PC-3 (cell line): Measurements from ENCODE around the gene GNA15.
"Not testable (repeated sequence)": the region's sequence is repeated elsewhere in the genome, so short reads cannot be mapped to it uniquely, and the experiment has no call there.

Experiments
- CTCF ChIP-seq: fragments of 300-600 bp; sonication (generic); conservative IDR thresholded peaks from 2 replicates; pipeline ENCODE4 v1.5.1; 2017; ENCODE audit warnings: antibody characterized with exemption, low read depth, mild to moderate bottlenecking, low read length
- EZH2 ChIP-seq: fragments of 300-600 bp; sonication (generic); IDR thresholded peaks from one replicate; pipeline ENCODE4 v1.6.1; 2017; ENCODE audit warnings: antibody characterized with exemption, mild to moderate bottlenecking, low read length; ENCODE audit not compliant: unreplicated experiment
- EZH2phosphoT487 ChIP-seq: fragments of 300-600 bp; sonication (generic); IDR thresholded peaks from 2 replicates; pipeline ENCODE4 v1.6.1; 2018; ENCODE audit warnings: mild to moderate bottlenecking, antibody characterized with exemption, low read length, borderline replicate concordance

GRCh38 chr19:3172673-3173000, 36.8 kb downstream of the GNA15 start:
- not testable (repeated sequence) for TF ChIP-seq CTCF, EZH2phosphoT487, EZH2
